GM23338 (cell line): ENCODE results near the gene DRC7. TPM values are rescaled to one million over a fixed set of nuclear protein-coding genes. Genes with fewer than 3 reads are reported as not detected.

ENCODE experiments used
- ATAC-seq: fragments of 200-7000 bp; cut with Tn5 transposase; 3 replicates; pipeline ENCODE4 v1.9.1; 2020
- DNase-seq: peaks from one replicate; pipeline ENCODE4 v3.0.0-alpha.2; 2015; ENCODE audit warnings: low spot score
- H2AFZ ChIP-seq: fragments of 200-600 bp; sonication (generic); 2 replicates; pipeline ENCODE4 v1.8.0; 2016; ENCODE audit warnings: antibody characterized with exemption, mild to moderate bottlenecking, moderate library complexity
- H3F3A ChIP-seq: fragments of 200-600 bp; sonication (generic); replicated peaks from 2 replicates; pipeline ENCODE4 v1.8.0; 2017; ENCODE audit warnings: antibody characterized with exemption, mixed run types, low read depth
- H3K27ac ChIP-seq: fragments of 200-600 bp; sonication (generic); 2 replicates; pipeline ENCODE4 v1.6.1; 2016; ENCODE audit warnings: low read depth
- H3K27me3 ChIP-seq: fragments of 200-600 bp; sonication (generic); 2 replicates; pipeline ENCODE4 v1.8.0; 2016; ENCODE audit warnings: mild to moderate bottlenecking, mixed run types, moderate library complexity; ENCODE audit not compliant: insufficient read depth
- H3K36me3 ChIP-seq: fragments of 200-600 bp; sonication (generic); 2 replicates; pipeline ENCODE4 v1.8.0; 2016; ENCODE audit warnings: mild to moderate bottlenecking; ENCODE audit not compliant: insufficient read depth
- H3K4me1 ChIP-seq: fragments of 200-600 bp; sonication (generic); 2 replicates; pipeline ENCODE4 v1.8.0; 2016; ENCODE audit warnings: mild to moderate bottlenecking, moderate library complexity; ENCODE audit not compliant: insufficient read depth
- H3K4me2 ChIP-seq: fragments of 200-600 bp; sonication (generic); 2 replicates; pipeline ENCODE4 v1.7.1; 2017; ENCODE audit warnings: mixed run types
- H3K4me3 ChIP-seq: fragments of 200-600 bp; sonication (generic); 2 replicates; pipeline ENCODE4 v1.6.1; 2016; ENCODE audit warnings: mixed run types
- H3K79me2 ChIP-seq: fragments of 200-600 bp; sonication (generic); replicated peaks from 2 replicates; pipeline ENCODE4 v1.8.0; 2017; ENCODE audit warnings: mild to moderate bottlenecking; ENCODE audit not compliant: insufficient read depth
- H3K9me2 ChIP-seq: fragments of 200-600 bp; sonication (generic); 2 replicates; pipeline ENCODE4 v1.8.0; 2017; ENCODE audit not compliant: insufficient read depth
- H4K20me1 ChIP-seq: fragments of 200-600 bp; sonication (generic); replicated peaks from 2 replicates; pipeline ENCODE4 v1.8.0; 2017; ENCODE audit warnings: mild to moderate bottlenecking; ENCODE audit not compliant: insufficient read depth
- H3K27ac Mint-ChIP-seq: 2 replicates; pipeline ENCODE4 v1.8.0; 2020; ENCODE audit warnings: inconsistent platforms, mild to moderate bottlenecking, moderate library complexity, mixed read lengths
- H3K27me3 Mint-ChIP-seq: 3 replicates; pipeline ENCODE4 v1.8.0; 2022; ENCODE audit warnings: low read depth, mild to moderate bottlenecking, moderate library complexity, mixed read lengths, inconsistent platforms; ENCODE audit not compliant: insufficient read depth, poor library complexity
- H3K36me3 Mint-ChIP-seq: 3 replicates; pipeline ENCODE4 v1.8.0; 2021; ENCODE audit warnings: low read depth, mild to moderate bottlenecking, inconsistent platforms, moderate library complexity, mixed read lengths
- H3K4me1 Mint-ChIP-seq: 3 replicates; pipeline ENCODE4 v1.8.0; 2020; ENCODE audit warnings: mild to moderate bottlenecking, inconsistent platforms, mixed read lengths
- H3K4me3 Mint-ChIP-seq: 3 replicates; pipeline ENCODE4 v1.8.0; 2021; ENCODE audit warnings: moderate library complexity, mild to moderate bottlenecking, inconsistent platforms, mixed read lengths
- H3K9me3 Mint-ChIP-seq: 3 replicates; pipeline ENCODE4 v1.8.0; 2020; ENCODE audit warnings: moderate library complexity, mild to moderate bottlenecking, inconsistent platforms, mixed read lengths
- polyA plus RNA-seq: library from polyadenylated mRNA; unstranded; fragments of >200 nt; fragmentation: Nextera tagmentation; extraction: Ambion mirVana; gene quantifications from 2 replicates; pipeline ENCODE4 v1.2.1, GENCODE V29; 2016
- total RNA-seq: library from RNA; depleted of rRNA; stranded (reverse); fragments of >200 nt; shearing (Covaris generic); gene quantifications from 2 replicates; pipeline ENCODE4 v1.2.3, GENCODE V29; 2014
- TF ChIP-seq, protein P1 (sequence below): fragments of 250-450 bp; sonication (Bioruptor Pico); IDR thresholded peaks from 2 replicates; pipeline ENCODE4 v1.5.0; 2020; ENCODE audit warnings: mild to moderate bottlenecking, moderate library complexity
- TF ChIP-seq, protein P2 (sequence below): IDR thresholded peaks from 2 replicates; pipeline ENCODE4 v1.6.1; 2016; ENCODE audit warnings: antibody characterized with exemption

The DRC7 gene
- total and polyA plus RNA-seq, 2 experiments from 2014 or later, result not detected

DNA sequence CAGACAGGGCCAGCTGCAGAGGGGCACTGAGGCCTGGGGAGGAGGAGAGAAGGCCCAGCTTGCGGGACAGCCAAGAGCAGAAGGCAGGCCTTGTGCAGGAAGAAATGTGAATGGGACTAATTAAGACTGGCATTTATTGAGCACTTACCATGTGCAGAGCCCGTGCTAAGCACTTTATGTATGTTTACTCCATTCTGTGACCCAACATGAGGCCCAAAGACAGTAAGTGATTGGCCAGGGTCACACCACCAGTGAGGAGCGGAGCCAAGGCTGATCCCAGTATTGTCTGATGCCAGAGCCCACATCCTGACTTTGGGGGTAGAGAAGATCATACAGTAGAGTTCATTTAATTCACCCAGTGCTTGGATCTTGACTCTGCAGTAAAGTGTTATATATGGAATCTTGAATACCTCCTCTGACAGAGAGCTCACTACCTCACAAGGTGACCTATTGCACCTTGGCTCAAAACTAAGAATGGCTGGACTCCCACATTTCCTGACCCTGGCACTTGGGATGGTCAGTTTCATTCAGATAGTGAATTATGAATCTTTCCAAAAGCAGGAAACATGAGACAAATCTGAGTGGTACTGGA lies 54.6 kb downstream of the DRC7 start (continued):
- TF ChIP-seq, protein P1, sequence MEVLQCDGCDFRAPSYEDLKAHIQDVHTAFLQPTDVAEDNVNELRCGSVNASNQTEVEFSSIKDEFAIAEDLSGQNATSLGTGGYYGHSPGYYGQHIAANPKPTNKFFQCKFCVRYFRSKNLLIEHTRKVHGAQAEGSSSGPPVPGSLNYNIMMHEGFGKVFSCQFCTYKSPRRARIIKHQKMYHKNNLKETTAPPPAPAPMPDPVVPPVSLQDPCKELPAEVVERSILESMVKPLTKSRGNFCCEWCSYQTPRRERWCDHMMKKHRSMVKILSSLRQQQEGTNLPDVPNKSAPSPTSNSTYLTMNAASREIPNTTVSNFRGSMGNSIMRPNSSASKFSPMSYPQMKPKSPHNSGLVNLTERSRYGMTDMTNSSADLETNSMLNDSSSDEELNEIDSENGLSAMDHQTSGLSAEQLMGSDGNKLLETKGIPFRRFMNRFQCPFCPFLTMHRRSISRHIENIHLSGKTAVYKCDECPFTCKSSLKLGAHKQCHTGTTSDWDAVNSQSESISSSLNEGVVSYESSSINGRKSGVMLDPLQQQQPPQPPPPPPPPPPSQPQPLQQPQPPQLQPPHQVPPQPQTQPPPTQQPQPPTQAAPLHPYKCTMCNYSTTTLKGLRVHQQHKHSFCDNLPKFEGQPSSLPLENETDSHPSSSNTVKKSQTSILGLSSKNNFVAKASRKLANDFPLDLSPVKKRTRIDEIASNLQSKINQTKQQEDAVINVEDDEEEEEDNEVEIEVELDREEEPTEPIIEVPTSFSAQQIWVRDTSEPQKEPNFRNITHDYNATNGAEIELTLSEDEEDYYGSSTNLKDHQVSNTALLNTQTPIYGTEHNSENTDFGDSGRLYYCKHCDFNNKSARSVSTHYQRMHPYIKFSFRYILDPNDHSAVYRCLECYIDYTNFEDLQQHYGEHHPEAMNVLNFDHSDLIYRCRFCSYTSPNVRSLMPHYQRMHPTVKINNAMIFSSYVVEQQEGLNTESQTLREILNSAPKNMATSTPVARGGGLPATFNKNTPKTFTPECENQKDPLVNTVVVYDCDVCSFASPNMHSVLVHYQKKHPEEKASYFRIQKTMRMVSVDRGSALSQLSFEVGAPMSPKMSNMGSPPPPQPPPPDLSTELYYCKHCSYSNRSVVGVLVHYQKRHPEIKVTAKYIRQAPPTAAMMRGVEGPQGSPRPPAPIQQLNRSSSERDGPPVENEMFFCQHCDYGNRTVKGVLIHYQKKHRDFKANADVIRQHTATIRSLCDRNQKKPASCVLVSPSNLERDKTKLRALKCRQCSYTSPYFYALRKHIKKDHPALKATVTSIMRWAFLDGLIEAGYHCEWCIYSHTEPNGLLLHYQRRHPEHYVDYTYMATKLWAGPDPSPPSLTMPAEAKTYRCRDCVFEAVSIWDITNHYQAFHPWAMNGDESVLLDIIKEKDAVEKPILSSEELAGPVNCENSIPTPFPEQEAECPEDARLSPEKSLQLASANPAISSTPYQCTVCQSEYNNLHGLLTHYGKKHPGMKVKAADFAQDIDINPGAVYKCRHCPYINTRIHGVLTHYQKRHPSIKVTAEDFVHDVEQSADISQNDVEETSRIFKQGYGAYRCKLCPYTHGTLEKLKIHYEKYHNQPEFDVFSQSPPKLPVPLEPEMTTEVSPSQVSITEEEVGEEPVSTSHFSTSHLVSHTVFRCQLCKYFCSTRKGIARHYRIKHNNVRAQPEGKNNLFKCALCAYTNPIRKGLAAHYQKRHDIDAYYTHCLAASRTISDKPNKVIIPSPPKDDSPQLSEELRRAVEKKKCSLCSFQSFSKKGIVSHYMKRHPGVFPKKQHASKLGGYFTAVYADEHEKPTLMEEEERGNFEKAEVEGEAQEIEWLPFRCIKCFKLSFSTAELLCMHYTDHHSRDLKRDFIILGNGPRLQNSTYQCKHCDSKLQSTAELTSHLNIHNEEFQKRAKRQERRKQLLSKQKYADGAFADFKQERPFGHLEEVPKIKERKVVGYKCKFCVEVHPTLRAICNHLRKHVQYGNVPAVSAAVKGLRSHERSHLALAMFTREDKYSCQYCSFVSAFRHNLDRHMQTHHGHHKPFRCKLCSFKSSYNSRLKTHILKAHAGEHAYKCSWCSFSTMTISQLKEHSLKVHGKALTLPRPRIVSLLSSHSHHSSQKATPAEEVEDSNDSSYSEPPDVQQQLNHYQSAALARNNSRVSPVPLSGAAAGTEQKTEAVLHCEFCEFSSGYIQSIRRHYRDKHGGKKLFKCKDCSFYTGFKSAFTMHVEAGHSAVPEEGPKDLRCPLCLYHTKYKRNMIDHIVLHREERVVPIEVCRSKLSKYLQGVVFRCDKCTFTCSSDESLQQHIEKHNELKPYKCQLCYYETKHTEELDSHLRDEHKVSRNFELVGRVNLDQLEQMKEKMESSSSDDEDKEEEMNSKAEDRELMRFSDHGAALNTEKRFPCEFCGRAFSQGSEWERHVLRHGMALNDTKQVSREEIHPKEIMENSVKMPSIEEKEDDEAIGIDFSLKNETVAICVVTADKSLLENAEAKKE (CRISPR knock-in tag), result no peak

DNA sequence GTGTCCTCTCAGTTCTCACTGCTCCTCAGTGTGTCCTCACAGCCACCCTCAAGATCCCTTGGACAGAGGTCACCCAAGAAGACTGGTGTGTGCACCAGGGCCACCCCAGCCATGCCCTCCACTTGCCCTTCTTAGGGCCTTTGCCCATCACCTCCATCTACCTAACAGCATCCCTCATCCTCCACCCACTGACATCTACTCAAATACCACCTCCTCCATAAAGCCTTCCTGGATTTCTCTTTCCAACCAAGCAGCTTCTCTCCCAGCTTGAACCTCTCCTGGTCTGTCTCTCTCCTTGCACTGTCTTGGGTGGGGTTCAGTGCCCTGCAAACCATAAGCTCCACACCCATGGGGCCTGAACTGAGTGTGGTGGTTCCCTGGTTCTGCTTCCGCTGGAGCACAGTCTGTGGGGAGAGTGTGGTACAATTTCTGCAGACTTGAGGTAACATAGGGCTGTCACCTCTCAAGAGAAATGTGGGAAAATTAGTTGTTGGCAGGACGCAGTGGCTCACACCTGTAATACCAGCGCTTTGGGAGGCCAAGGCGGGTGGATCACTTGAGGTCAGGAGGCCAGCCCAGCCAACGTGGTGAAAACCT lies 55.3 kb downstream of the DRC7 start:
- peaks cover 17% of the 10 kb centered on the region for H3K36me3 Mint-ChIP-seq
- DNase-seq (no peak), ATAC-seq (no peak)
- H3K9me3 Mint-ChIP-seq, result no peaks in the 10 kb centered on the region
- Histone ChIP-seq H3K27me3 (no peaks in the 10 kb centered on the region), H3K4me1 (no peaks in the 10 kb centered on the region), H4K20me1 (no peaks in the 10 kb centered on the region; the same call in 1 of the 2 replicates), H3K9me2 (no peaks in the 10 kb centered on the region), H3K36me3 (no peaks in the 10 kb centered on the region), H3K4me3 (no peak overlapping the region), H2AFZ (no peak overlapping the region), H3K4me2 (no peak overlapping the region), H3K27ac (no peak overlapping the region), H3K79me2 (no peaks in the 10 kb centered on the region), H3F3A (no peaks in the 10 kb centered on the region)
- no peak overlapping the region for H3K27ac Mint-ChIP-seq
- no peaks in the 10 kb centered on the region for H3K4me1 Mint-ChIP-seq
- TF ChIP-seq, protein P2, sequence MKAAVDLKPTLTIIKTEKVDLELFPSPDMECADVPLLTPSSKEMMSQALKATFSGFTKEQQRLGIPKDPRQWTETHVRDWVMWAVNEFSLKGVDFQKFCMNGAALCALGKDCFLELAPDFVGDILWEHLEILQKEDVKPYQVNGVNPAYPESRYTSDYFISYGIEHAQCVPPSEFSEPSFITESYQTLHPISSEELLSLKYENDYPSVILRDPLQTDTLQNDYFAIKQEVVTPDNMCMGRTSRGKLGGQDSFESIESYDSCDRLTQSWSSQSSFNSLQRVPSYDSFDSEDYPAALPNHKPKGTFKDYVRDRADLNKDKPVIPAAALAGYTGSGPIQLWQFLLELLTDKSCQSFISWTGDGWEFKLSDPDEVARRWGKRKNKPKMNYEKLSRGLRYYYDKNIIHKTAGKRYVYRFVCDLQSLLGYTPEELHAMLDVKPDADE, result no peak
- peaks cover 4% of the 10 kb centered on the region for H3K27me3 Mint-ChIP-seq
- H3K4me3 Mint-ChIP-seq, result no peak overlapping the region
